ENCODE results near the gene IFNGR2. TPM values are rescaled to one million over a fixed set of nuclear protein-coding genes. Genes with fewer than 3 reads are reported as not detected.
"Not testable (repeated sequence)": the region's sequence is repeated elsewhere in the genome, so short reads cannot be mapped to it uniquely, and the experiment has no call there.

Gene IFNGR2
- total RNA-seq, 1 donor from 2014 or later: 66.5 TPM

- Histone ChIP-seq H3K36me3 (ENCODE audit: control insufficient read depth, insufficient read depth, low read length) (no peaks in the 10 kb centered on the region), H3K4me3 (ENCODE audit: low read depth, low read length) (no peak overlapping the region), H3K27me3 (ENCODE audit: control insufficient read depth, insufficient read depth, low read length) (no peaks in the 10 kb centered on the region)
- no peak for DNase-seq (ENCODE audit: low read depth)
- TF ChIP-seq, protein P1, sequence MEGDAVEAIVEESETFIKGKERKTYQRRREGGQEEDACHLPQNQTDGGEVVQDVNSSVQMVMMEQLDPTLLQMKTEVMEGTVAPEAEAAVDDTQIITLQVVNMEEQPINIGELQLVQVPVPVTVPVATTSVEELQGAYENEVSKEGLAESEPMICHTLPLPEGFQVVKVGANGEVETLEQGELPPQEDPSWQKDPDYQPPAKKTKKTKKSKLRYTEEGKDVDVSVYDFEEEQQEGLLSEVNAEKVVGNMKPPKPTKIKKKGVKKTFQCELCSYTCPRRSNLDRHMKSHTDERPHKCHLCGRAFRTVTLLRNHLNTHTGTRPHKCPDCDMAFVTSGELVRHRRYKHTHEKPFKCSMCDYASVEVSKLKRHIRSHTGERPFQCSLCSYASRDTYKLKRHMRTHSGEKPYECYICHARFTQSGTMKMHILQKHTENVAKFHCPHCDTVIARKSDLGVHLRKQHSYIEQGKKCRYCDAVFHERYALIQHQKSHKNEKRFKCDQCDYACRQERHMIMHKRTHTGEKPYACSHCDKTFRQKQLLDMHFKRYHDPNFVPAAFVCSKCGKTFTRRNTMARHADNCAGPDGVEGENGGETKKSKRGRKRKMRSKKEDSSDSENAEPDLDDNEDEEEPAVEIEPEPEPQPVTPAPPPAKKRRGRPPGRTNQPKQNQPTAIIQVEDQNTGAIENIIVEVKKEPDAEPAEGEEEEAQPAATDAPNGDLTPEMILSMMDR (IDR thresholded peaks at IDR 0.05; ENCODE audit: insufficient read depth, low read length, poor library complexity, severe bottlenecking): no peak
These were observed 49.1 kb downstream of the IFNGR2 start for GRCh38 chr21:33452362-33452761.

GRCh38 chr21:33455686-33456446 lies 52.7 kb downstream of the IFNGR2 start:
- H3K4me3 ChIP-seq (ENCODE audit: low read depth, low read length): no peak overlapping the region

GRCh38 chr21:33458861-33459260 lies 55.6 kb downstream of the IFNGR2 start:
- Histone ChIP-seq H3K36me3 (ENCODE audit: control insufficient read depth, insufficient read depth, low read length) (peaks cover 2% of the 10 kb centered on the region), H3K4me3 (ENCODE audit: low read depth, low read length) (no peak overlapping the region), H3K27me3 (ENCODE audit: control insufficient read depth, insufficient read depth, low read length) (no peaks in the 10 kb centered on the region)
- no peak for DNase-seq (ENCODE audit: low read depth)
- TF ChIP-seq, protein P1 (IDR thresholded peaks at IDR 0.05; ENCODE audit: insufficient read depth, low read length, poor library complexity, severe bottlenecking): no peak

More at GRCh38 chr21:33455686-33456446, 52.7 kb downstream of the IFNGR2 start:
- no peaks in the 10 kb centered on the region for H3K36me3 ChIP-seq (ENCODE audit: control insufficient read depth, insufficient read depth, low read length)
- TF ChIP-seq, protein P1 (IDR thresholded peaks at IDR 0.05; ENCODE audit: insufficient read depth, low read length, poor library complexity, severe bottlenecking): no peak
- H3K27me3 ChIP-seq (ENCODE audit: control insufficient read depth, insufficient read depth, low read length): no peaks in the 10 kb centered on the region
- no peak for DNase-seq (ENCODE audit: low read depth)

DNA sequence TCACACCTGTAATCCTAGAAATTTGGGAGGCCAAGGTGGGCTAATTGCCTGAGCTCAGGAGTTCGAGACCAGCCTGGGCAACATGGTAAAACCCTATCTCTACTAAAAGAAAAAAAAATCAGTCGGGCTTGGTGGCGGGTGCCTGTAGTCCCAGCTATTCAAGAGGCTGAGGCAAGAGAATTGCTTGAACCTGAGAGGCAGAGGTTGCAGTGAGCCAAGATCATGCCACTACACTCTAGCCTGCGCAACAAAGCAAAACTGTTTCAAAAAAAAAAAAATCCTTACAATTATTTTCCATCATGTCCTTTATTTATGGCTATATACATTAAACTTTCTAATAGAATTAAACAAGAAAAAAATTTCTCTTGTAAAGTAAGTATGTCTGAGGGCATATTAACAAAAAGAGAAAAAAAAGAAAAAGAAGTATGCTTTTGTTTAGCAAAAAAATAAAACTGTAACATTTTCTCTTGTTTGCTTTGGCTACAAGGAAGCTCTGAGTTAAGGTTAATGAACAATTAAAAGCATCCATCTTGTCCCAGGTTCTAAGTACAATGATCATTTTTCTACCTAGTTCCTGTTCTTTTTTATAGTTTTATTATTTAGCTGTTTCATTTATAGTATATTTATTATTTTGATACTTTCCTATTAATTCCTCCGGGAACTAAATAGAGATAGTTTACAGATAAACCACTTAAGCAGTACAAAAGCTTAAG lies 58.5 kb downstream of the IFNGR2 start:
- Histone ChIP-seq H3K4me3 (ENCODE audit: low read depth, low read length) (no peak overlapping the region), H3K27me3 (ENCODE audit: control insufficient read depth, insufficient read depth, low read length) (no peaks in the 10 kb centered on the region), H3K36me3 (ENCODE audit: control insufficient read depth, insufficient read depth, low read length) (peaks cover 2% of the 10 kb centered on the region)
- TF ChIP-seq, protein P1 (IDR thresholded peaks at IDR 0.05; ENCODE audit: insufficient read depth, low read length, poor library complexity, severe bottlenecking): no peak
- no peak for DNase-seq (ENCODE audit: low read depth)

DNA sequence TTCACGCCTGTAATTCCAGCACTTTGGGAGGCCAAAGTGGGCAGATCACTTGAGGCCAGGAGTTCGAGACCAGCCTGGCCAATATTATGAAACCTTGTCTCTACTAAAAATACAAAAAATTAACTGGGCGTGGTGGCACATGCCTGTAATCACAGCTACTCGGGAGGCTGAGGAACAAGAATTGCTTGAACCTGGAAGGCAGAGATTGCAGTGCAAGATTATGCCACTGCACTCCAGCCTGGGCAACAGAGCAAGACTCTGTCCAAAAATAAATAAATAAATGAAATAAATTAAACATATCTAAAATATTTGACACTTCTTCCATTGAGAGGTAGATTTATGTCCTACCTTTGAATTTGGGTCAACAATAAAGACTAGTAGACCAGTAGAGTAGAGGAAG lies 66.0 kb downstream of the IFNGR2 start:
- not testable (repeated sequence) for DNase-seq (ENCODE audit: low read depth); H3K27me3 ChIP-seq (ENCODE audit: control insufficient read depth, insufficient read depth, low read length); H3K36me3 ChIP-seq (ENCODE audit: control insufficient read depth, insufficient read depth, low read length); H3K4me3 ChIP-seq (ENCODE audit: low read depth, low read length)

DNA sequence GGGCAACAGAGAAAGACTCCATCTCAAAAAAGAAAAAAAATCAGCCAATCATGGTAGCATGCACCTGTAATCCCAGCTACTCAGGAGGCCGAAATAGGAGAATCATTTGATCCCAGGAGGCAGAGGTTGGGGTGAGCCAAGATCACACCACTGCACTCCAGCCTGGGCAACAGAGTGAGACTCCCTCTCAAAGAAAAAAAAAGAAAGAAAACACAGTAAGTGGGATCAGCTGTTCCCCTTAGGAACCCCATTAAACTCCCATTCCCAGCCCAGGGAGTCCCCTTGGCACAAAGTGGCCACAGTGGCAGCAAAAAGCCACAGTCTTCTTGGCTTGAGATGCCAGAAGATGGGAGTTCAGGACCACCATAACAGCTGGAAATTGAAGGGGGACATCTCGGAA lies 67.5 kb downstream of the IFNGR2 start:
- H3K4me3 ChIP-seq (ENCODE audit: low read depth, low read length): no peak overlapping the region

More for the DNA sequence above, 67.5 kb downstream of the IFNGR2 start:
- TF ChIP-seq, protein P1 (IDR thresholded peaks at IDR 0.05; ENCODE audit: insufficient read depth, low read length, poor library complexity, severe bottlenecking): no peak
- Histone ChIP-seq H3K36me3 (ENCODE audit: control insufficient read depth, insufficient read depth, low read length) (no peaks in the 10 kb centered on the region), H3K27me3 (ENCODE audit: control insufficient read depth, insufficient read depth, low read length) (no peaks in the 10 kb centered on the region)
- DNase-seq (ENCODE audit: low read depth): no peak
